HepG2 (cell line): ENCODE results near the gene GYS1. TPM values are rescaled to one million over a fixed set of nuclear protein-coding genes. Genes with fewer than 3 reads are reported as not detected.

Experiments used
- ATAC-seq: fragments of 200-7000 bp; cut with Tn5 transposase; 3 replicates; pipeline ENCODE4 v1.9.1; 2020; ENCODE audit warnings: mild to moderate bottlenecking, moderate library complexity
- BruUV-seq: library from RNA; stranded (reverse); fragments of 400-500 nt; replicated peaks from 2 replicates; lab custom pipeline; 2021; lab: Mats Ljungman, UMichigan
- CTCF ChIA-PET: fragments of 300-600 bp; formaldehyde crosslinking; extraction: SDS; loops from one replicate; lab custom pipeline; 2021; ENCODE audit warnings: low total read pairs, inconsistent platforms, low intra/inter-chr PET ratio; lab: Yijun Ruan, JAX
- POLR2A ChIA-PET: fragments of 350-600 bp; sonication (Branson Sonifier 250); formaldehyde crosslinking; loops from one replicate; lab custom pipeline; 2020; ENCODE audit warnings: antibody characterized with exemption, inconsistent platforms; lab: Yijun Ruan, JAX
- DNase-seq: peaks from one replicate; pipeline ENCODE4 v3.0.0-alpha.2; 2015; ENCODE audit warnings: low spot score
- FAIRE-seq: peaks from 3 replicates; lab custom pipeline; 2011; peaks lifted over from hg19 to GRCh38; lab: Jason Lieb, UNC
- H2AFZ ChIP-seq: one replicate; pipeline ENCODE4 v1.6.1; 2011; ENCODE audit warnings: low read length, inconsistent platforms
- H3K27ac ChIP-seq: fragments of 300-600 bp; 3 replicates; pipeline ENCODE4 v1.8.0; 2011; ENCODE audit warnings: mixed run types, mild to moderate bottlenecking, mixed read lengths, low read length, inconsistent platforms; ENCODE audit not compliant: insufficient read depth; ENCODE audit errors: extremely low read length
- H3K27me3 ChIP-seq, 2 experiments: fragments of 200-600 bp in 1 of 2; 2 replicates in 1 of 2; 3 replicates in 1 of 2; pipeline versions ENCODE4 v1.6.0 to v1.8.0; 2011; ENCODE audit warnings: low read length in 2 of 2, mild to moderate bottlenecking in 2 of 2, moderate library complexity in 2 of 2, inconsistent platforms in 1 of 2; ENCODE audit not compliant: insufficient read depth in 2 of 2, control insufficient read depth in 1 of 2
- H3K36me3 ChIP-seq, 2 experiments: fragments of 200-600 bp in 1 of 2; replicated peaks in 1 of 2; 2 replicates in 1 of 2; 3 replicates in 1 of 2; pipeline versions ENCODE4 v1.5.1 to v1.8.0; 2011; ENCODE audit warnings: low read length in 2 of 2, inconsistent platforms in 1 of 2; ENCODE audit not compliant: insufficient read depth in 2 of 2, control insufficient read depth in 1 of 2
- H3K4me1 ChIP-seq: 2 replicates; pipeline ENCODE4 v1.5.1; 2012; ENCODE audit warnings: low read length, inconsistent platforms; ENCODE audit not compliant: insufficient read depth
- H3K4me2 ChIP-seq: 2 replicates; pipeline ENCODE4 v1.6.0; 2011; ENCODE audit warnings: low read depth, low read length, inconsistent platforms
- H3K4me3 ChIP-seq, 3 experiments: fragments of 200-600 bp in 1 of 3; sonication (generic), shearing (Covaris generic) in 1 of 3; replicated peaks in 1 of 3; 2 replicates each; pipeline ENCODE4 v1.5.1; 2011 to 2016; ENCODE audit warnings: low read length in 3 of 3, inconsistent platforms in 2 of 3, low read depth in 2 of 3, mild to moderate bottlenecking in 2 of 3, control low read depth in 1 of 3, mixed read lengths in 1 of 3; ENCODE audit not compliant: insufficient read depth in 1 of 3
- H3K79me2 ChIP-seq: one replicate; pipeline ENCODE4 v1.6.1; 2011; ENCODE audit warnings: low read length, inconsistent platforms; ENCODE audit not compliant: insufficient read depth
- H3K9ac ChIP-seq: 2 replicates; pipeline ENCODE4 v1.6.0; 2011; ENCODE audit warnings: mild to moderate bottlenecking, low read depth, low read length, inconsistent platforms; ENCODE audit not compliant: insufficient read depth
- H3K9me3 ChIP-seq: 2 replicates; pipeline ENCODE4 v1.5.1; 2012; ENCODE audit warnings: mild to moderate bottlenecking, low read length
- H4K20me1 ChIP-seq: 2 replicates; pipeline ENCODE4 v1.6.0; 2011; ENCODE audit warnings: inconsistent platforms, mild to moderate bottlenecking, low read length, moderate library complexity; ENCODE audit not compliant: insufficient read depth
- AGO1 ChIP-seq: fragments of 200-400 bp; formaldehyde crosslinking; IDR thresholded peaks from 2 replicates; pipeline ENCODE4 v1.6.1; 2017; ENCODE audit warnings: mild to moderate bottlenecking, low read depth, low read length, moderate library complexity; ENCODE audit not compliant: poor library complexity, severe bottlenecking
- AGO2 ChIP-seq: fragments of 200-400 bp; formaldehyde crosslinking; optimal IDR thresholded peaks from 2 replicates; pipeline ENCODE3; 2017; ENCODE audit warnings: mild to moderate bottlenecking, low read depth, low read length, moderate library complexity
- IRF2 ChIP-seq: IDR thresholded peaks from 2 replicates; pipeline ENCODE4 v1.6.1; 2018; ENCODE audit warnings: missing genetic modification reagents, missing compliant biosample characterization
- KDM5B ChIP-seq: sonication (generic); formaldehyde crosslinking; IDR thresholded peaks from 2 replicates; pipeline ENCODE4 v1.4.0; 2020; ENCODE audit warnings: missing genetic modification reagents, mild to moderate bottlenecking, borderline replicate concordance
- NR2F2 ChIP-seq: IDR thresholded peaks from 2 replicates; pipeline ENCODE4 v1.6.1; 2012; ENCODE audit warnings: low read depth, inconsistent platforms, borderline replicate concordance
- SYNCRIP ChIP-seq: fragments of 200-400 bp; formaldehyde crosslinking; IDR thresholded peaks from 2 replicates; pipeline ENCODE4 v1.6.1; 2018; ENCODE audit warnings: mild to moderate bottlenecking, low read depth, low read length; ENCODE audit not compliant: insufficient read depth
- ZNF12 ChIP-seq: sonication (generic); formaldehyde crosslinking; IDR thresholded peaks from 2 replicates; pipeline ENCODE4 v1.5.0; 2020; ENCODE audit warnings: missing genetic modification reagents
- ZNF780A ChIP-seq: sonication (generic); formaldehyde crosslinking; IDR thresholded peaks from 2 replicates; pipeline ENCODE4 v1.8.0; 2022; ENCODE audit warnings: mild to moderate bottlenecking, missing genetic modification reagents, moderate library complexity
- WGBS: methylation state at CpG from one replicate; pipeline ENCODE4 v1.1.6; 2017; ENCODE audit warnings: low lambda C conversion rate; 5-methylcytosine and 5-hydroxymethylcytosine counted together
- in situ Hi-C: cut with HindIII; loops from 2 replicates; pipeline ENCODE4 v1.10.0; 2017; ENCODE audit warnings: low pct_unique_long_range_greater_than_20kb; ENCODE audit not compliant: extremely low pct_ligation_motif_present
- intact Hi-C: fragments of 100-400 bp; cut with micrococcal nuclease; formaldehyde crosslinking; loops from one replicate; pipeline ENCODE4 v1.10.0; 2022; ENCODE audit not compliant: unreplicated experiment
- polyA plus RNA-seq, 8 experiments: library from polyadenylated mRNA; depleted of rRNA in 3 of 8; stranded (reverse) in 7 of 8; unstranded in 1 of 8; fragments of >200 nt; fragmentation: Illumina TruSeq in 4 of 8; extraction: Trizol in 4 of 8; gene quantifications; 2 replicates each; pipeline versions ENCODE4 v1.2.1 to v1.2.3, GENCODE V29; 2011 to 2016; ENCODE audit warnings: low read depth in 4 of 8, missing spikeins in 1 of 8, mixed read lengths in 1 of 8; ENCODE audit not compliant: insufficient read depth in 1 of 8
- total RNA-seq, 5 experiments: library from RNA; depleted of rRNA; stranded (reverse); fragments of >200 nt; fragmentation: Illumina TruSeq; extraction: Trizol; gene quantifications; 2 replicates each; pipeline ENCODE4 v1.2.3, GENCODE V29; 2016; ENCODE audit warnings: low read depth in 1 of 5
- TF ChIP-seq, protein P1 (sequence below): sonication (generic); formaldehyde crosslinking; IDR thresholded peaks from 2 replicates; pipeline ENCODE4 v1.5.1; 2020; ENCODE audit warnings: missing genetic modification reagents, mild to moderate bottlenecking, borderline replicate concordance
- TF ChIP-seq, protein P2 (sequence below): sonication (generic); formaldehyde crosslinking; IDR thresholded peaks from 2 replicates; pipeline ENCODE4 v1.5.0; 2020; ENCODE audit warnings: missing genetic modification reagents, mild to moderate bottlenecking, borderline replicate concordance
- TF ChIP-seq, protein P3 (sequence below): sonication (generic); formaldehyde crosslinking; IDR thresholded peaks from 2 replicates; pipeline ENCODE4 v1.4.0; 2020; ENCODE audit warnings: missing genetic modification reagents

The GYS1 gene
- total and polyA plus RNA-seq, 2 of the 13 experiments (the other 11 are each of a cell fraction or from before 2014, with no cell fraction given) = 18.4 to 42.1 TPM

DNA sequence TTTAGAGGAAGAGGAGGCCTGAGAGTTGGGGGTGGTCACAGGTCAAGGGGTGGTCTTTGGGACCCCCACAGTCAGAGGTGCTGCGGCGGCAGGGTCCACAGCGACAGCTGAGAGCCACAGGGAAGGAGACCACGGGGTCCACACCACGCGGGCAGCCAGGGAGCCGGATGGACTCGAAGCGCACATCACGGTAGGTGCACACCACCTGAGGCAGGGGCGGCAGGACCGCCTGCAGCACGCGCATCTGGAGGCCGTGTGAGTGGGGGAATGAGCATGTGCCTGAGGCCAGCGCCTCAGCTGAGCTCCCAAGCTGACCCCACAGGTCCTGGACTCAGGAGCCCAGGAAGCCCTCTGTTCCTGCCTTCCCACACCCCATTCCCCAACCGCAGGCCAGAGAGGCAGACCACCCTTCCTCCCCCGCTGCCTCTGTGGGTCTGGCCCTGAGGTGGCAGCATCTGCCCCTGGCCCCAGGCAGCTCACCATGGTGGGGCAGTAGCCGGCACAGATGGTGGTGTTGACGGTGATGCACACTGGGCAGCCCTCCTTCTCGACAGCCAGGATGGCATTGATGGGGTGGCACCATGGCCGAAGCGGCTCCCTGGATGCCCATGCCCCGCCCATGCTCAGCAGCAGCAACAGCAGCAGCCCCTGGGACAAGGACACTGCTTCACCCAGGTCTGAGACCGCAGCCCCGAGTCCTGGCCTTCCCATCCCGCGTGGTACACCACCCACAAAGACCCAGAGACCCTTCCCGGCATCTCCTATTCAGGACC lies 23.1 kb upstream of the GYS1 start:
- FAIRE-seq (no peak), DNase-seq (no peak), ATAC-seq (no peak)
- Histone ChIP-seq H3K4me3 (no peak overlapping the region), H3K79me2 (no peaks in the 10 kb centered on the region), H3K4me2 (no peak overlapping the region), H3K9me3 (no peaks in the 10 kb centered on the region), H3K27me3 (peaks cover 0 to 15% of the 10 kb centered on the region in 2 experiments; a peak in 3 of 5 replicates), H3K36me3 (peaks cover 4 to 32% of the 10 kb centered on the region in 2 experiments; a peak in 4 of 5 replicates), H3K27ac (no peak overlapping the region), H2AFZ (no peak overlapping the region), H3K4me1 (peaks cover 22% of the 10 kb centered on the region), H4K20me1 (no peaks in the 10 kb centered on the region), H3K9ac (no peak overlapping the region)
- TSS peak; percentile 31 for BruUV-seq
- in situ Hi-C loops (no loop called here), intact Hi-C loops (no loop called here)
- ChIA-PET CTCF (no interaction called here), POLR2A (no interaction called here)
- 93% methylated on average over 6 of the region's 29 CpGs for WGBS
- TF ChIP-seq ZNF780A (CRISPR knock-in tag) (no peak), SYNCRIP (no peak), NR2F2 (no peak), ZNF12 (CRISPR knock-in tag) (no peak), AGO2 (peak; percentile 55), KDM5B (CRISPR knock-in tag) (no peak), IRF2 (CRISPR knock-in tag) (no peak), AGO1 (no peak)
- TF ChIP-seq, protein P1, sequence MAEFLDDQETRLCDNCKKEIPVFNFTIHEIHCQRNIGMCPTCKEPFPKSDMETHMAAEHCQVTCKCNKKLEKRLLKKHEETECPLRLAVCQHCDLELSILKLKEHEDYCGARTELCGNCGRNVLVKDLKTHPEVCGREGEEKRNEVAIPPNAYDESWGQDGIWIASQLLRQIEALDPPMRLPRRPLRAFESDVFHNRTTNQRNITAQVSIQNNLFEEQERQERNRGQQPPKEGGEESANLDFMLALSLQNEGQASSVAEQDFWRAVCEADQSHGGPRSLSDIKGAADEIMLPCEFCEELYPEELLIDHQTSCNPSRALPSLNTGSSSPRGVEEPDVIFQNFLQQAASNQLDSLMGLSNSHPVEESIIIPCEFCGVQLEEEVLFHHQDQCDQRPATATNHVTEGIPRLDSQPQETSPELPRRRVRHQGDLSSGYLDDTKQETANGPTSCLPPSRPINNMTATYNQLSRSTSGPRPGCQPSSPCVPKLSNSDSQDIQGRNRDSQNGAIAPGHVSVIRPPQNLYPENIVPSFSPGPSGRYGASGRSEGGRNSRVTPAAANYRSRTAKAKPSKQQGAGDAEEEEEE = no peak
- TF ChIP-seq, protein P2, sequence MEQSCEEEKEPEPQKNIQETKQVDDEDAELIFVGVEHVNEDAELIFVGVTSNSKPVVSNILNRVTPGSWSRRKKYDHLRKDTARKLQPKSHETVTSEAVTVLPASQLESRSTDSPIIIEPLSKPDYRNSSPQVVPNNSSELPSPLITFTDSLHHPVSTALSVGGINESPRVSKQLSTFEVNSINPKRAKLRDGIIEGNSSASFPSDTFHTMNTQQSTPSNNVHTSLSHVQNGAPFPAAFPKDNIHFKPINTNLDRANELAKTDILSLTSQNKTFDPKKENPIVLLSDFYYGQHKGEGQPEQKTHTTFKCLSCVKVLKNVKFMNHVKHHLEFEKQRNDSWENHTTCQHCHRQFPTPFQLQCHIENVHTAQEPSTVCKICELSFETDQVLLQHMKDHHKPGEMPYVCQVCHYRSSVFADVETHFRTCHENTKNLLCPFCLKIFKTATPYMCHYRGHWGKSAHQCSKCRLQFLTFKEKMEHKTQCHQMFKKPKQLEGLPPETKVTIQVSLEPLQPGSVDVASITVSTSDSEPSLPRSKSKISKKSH = no peak
- TF ChIP-seq, protein P3, sequence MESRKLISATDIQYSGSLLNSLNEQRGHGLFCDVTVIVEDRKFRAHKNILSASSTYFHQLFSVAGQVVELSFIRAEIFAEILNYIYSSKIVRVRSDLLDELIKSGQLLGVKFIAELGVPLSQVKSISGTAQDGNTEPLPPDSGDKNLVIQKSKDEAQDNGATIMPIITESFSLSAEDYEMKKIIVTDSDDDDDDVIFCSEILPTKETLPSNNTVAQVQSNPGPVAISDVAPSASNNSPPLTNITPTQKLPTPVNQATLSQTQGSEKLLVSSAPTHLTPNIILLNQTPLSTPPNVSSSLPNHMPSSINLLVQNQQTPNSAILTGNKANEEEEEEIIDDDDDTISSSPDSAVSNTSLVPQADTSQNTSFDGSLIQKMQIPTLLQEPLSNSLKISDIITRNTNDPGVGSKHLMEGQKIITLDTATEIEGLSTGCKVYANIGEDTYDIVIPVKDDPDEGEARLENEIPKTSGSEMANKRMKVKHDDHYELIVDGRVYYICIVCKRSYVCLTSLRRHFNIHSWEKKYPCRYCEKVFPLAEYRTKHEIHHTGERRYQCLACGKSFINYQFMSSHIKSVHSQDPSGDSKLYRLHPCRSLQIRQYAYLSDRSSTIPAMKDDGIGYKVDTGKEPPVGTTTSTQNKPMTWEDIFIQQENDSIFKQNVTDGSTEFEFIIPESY (CRISPR knock-in tag) = 0 out of 2 replicates have a peak, but pooled peaks have one; percentile 29
